Activated naive CD8-positive, alpha-beta T cell treated with anti-CD3 and anti-CD28 coated beads, Interleukin-2, amount 50 U/mL, for 24 hours (primary cell): Measurements from ENCODE around the gene CNIH1.

ENCODE experiments used
- ATAC-seq: fragments of 150-1000 bp; cut with Tn5 transposase; one replicate; pipeline ENCODE4 v1.10.0; 2021
- DNase-seq: peaks from one replicate; pipeline ENCODE4 v3.0.0; 2021
- H3K27ac Mint-ChIP-seq: one replicate; pipeline ENCODE4 v1.8.0; 2021; ENCODE audit warnings: mild to moderate bottlenecking, mixed read lengths
- H3K27me3 Mint-ChIP-seq: one replicate; pipeline ENCODE4 v1.8.0; 2021; ENCODE audit warnings: mixed read lengths
- H3K36me3 Mint-ChIP-seq: one replicate; pipeline ENCODE4 v1.8.0; 2021; ENCODE audit warnings: low read depth, mixed read lengths
- H3K4me1 Mint-ChIP-seq: one replicate; pipeline ENCODE4 v1.8.0; 2021; ENCODE audit warnings: mixed read lengths
- H3K4me3 Mint-ChIP-seq: one replicate; pipeline ENCODE4 v1.8.0; 2021; ENCODE audit warnings: mild to moderate bottlenecking, moderate library complexity, mixed read lengths
- H3K9me3 Mint-ChIP-seq: one replicate; pipeline ENCODE4 v1.8.0; 2021; ENCODE audit warnings: mixed read lengths

CNIH1 gene

GRCh38 chr14:54440873-54441868 is at the start of gene CNIH1:
Gene CNIH1 (minus strand): TSS chr14:54441374. CDS start chr14:54441327, 47 bp downstream.
- Mint-ChIP-seq H3K4me1 (peaks cover 58% of the 10 kb centered on the region), H3K27ac (peak within 1 kb of the TSS; percentile 98), H3K27me3 (peaks cover 2% of the 10 kb centered on the region), H3K9me3 (no peaks in the 10 kb centered on the region), H3K4me3 (peak within 1 kb of the TSS; percentile 92), H3K36me3 (peaks cover 21% of the 10 kb centered on the region)
- ATAC-seq (peak; percentile 92), DNase-seq (peak; percentile 96)

DNA sequence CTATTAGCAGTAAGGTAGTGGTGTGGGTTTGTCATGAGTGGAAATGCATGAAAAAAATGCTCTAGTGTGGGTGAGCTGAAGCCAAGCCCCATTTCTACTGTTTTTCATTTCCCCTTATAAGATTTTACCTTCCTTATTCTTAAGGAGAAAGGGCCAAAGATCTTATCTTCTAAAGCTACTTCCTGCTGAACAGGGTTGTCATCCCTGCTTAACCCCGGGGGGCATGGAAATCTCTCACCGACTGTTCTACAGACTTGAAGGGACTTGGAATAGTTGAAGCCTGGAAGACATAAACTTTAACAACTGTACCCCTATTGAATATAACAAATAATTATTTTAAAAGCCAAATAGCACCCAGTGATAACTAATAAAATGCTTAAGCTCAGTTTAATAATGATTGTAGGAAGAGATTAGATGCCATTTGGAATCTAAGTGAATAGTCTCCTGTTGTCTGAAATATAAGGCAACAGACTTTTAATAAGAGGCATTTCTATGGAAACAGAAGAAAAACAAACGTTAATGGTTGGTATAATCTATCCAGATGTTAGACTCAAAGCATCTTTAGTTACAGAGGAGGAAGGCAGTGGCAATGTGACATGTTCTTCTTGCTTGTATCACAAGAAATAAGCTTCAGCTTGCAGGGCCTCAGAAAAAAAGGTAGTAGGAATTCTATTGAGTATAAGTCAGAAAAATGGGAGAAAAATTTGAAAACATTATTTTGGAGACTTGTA is 49.4 kb upstream of the CNIH1 start:
- Mint-ChIP-seq H3K27ac (no peak overlapping the region), H3K4me1 (peaks cover 38% of the 10 kb centered on the region), H3K4me3 (no peak overlapping the region), H3K27me3 (peaks cover 4% of the 10 kb centered on the region), H3K36me3 (peaks cover 11% of the 10 kb centered on the region), H3K9me3 (no peaks in the 10 kb centered on the region)
- no peak for DNase-seq
- ATAC-seq = no peak

GRCh38 chr14:54489731-54490444 is 48.7 kb upstream of the CNIH1 start:
- Mint-ChIP-seq H3K27ac (peak overlapping the region; percentile 91), H3K4me1 (peaks cover 45% of the 10 kb centered on the region), H3K36me3 (peaks cover 11% of the 10 kb centered on the region), H3K27me3 (peaks cover 4% of the 10 kb centered on the region), H3K4me3 (peak overlapping the region; percentile 89), H3K9me3 (no peaks in the 10 kb centered on the region)
- ATAC-seq (no peak), DNase-seq (no peak)

- Mint-ChIP-seq H3K9me3 (no peaks in the 10 kb centered on the region), H3K4me3 (peak overlapping the region; percentile 89), H3K36me3 (peaks cover 13% of the 10 kb centered on the region), H3K4me1 (peaks cover 51% of the 10 kb centered on the region), H3K27ac (peak overlapping the region; percentile 91), H3K27me3 (peaks cover 4% of the 10 kb centered on the region)
- DNase-seq (no peak), ATAC-seq (peak; percentile 7)
These were observed 48.1 kb upstream of the CNIH1 start for GRCh38 chr14:54489318-54489683.

- H3K36me3 Mint-ChIP-seq = peaks cover 13% of the 10 kb centered on the region
- H3K4me3 Mint-ChIP-seq = peak within 1 kb of the TSS; percentile 89
- peaks cover 55% of the 10 kb centered on the region for H3K4me1 Mint-ChIP-seq
- peaks cover 4% of the 10 kb centered on the region for H3K27me3 Mint-ChIP-seq
- DNase-seq = peak; percentile 89
- peak; percentile 94 for ATAC-seq
- H3K9me3 Mint-ChIP-seq = no peaks in the 10 kb centered on the region
- H3K27ac Mint-ChIP-seq = peak within 1 kb of the TSS; percentile 92
These were observed 47.6 kb upstream of the CNIH1 start, which contains the start of gene GMFB for GRCh38 chr14:54488646-54489317. Gene GMFB (minus strand): TSS chr14:54488980. CDS start chr14:54488927, 53 bp downstream.

- no peak for DNase-seq
- H3K27me3 Mint-ChIP-seq = peaks cover 4% of the 10 kb centered on the region
- peak overlapping the region; percentile 92 for H3K27ac Mint-ChIP-seq
- peak overlapping the region; percentile 89 for H3K4me3 Mint-ChIP-seq
- peaks cover 17% of the 10 kb centered on the region for H3K36me3 Mint-ChIP-seq
- peak; percentile 30 for ATAC-seq
- H3K4me1 Mint-ChIP-seq = peaks cover 60% of the 10 kb centered on the region
- no peaks in the 10 kb centered on the region for H3K9me3 Mint-ChIP-seq
These were observed 47.1 kb upstream of the CNIH1 start for GRCh38 chr14:54488318-54488645.

- Mint-ChIP-seq H3K4me3 (peak overlapping the region; percentile 89), H3K27me3 (peaks cover 4% of the 10 kb centered on the region), H3K9me3 (no peaks in the 10 kb centered on the region), H3K27ac (peak overlapping the region; percentile 92), H3K36me3 (peaks cover 22% of the 10 kb centered on the region), H3K4me1 (peaks cover 65% of the 10 kb centered on the region)
- DNase-seq = no peak
- ATAC-seq = no peak
These were observed 46.6 kb upstream of the CNIH1 start for GRCh38 chr14:54487771-54488170.

DNA sequence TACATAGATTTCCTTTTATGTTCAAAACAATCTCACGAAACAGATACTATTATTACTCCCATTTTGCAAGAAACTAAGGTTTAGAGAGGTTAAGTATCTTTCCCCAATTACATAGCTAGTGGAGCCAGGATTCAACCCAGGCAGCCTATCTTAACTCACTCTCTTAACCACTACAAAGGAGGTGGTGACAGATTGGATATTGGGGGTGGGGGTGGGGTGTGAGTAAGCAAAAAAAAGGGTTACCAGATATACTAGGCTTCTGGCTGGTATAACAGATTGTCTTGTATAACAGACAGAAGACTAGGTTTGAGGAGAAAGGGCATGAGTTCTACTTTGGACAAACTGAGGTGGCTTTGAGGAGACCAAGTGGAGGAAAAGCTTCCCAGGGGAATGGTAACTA is 45.5 kb upstream of the CNIH1 start:
- H3K36me3 Mint-ChIP-seq = peaks cover 30% of the 10 kb centered on the region
- ATAC-seq (no peak), DNase-seq (no peak)
- peaks cover 68% of the 10 kb centered on the region for H3K4me1 Mint-ChIP-seq
- peak overlapping the region; percentile 89 for H3K4me3 Mint-ChIP-seq
- no peaks in the 10 kb centered on the region for H3K9me3 Mint-ChIP-seq
- H3K27ac Mint-ChIP-seq = peak overlapping the region; percentile 69
- peaks cover 4% of the 10 kb centered on the region for H3K27me3 Mint-ChIP-seq

GRCh38 chr14:54483846-54484245 is 42.7 kb upstream of the CNIH1 start:
- Mint-ChIP-seq H3K27me3 (peaks cover under 1% of the 10 kb centered on the region), H3K36me3 (peaks cover 42% of the 10 kb centered on the region), H3K27ac (peak overlapping the region; percentile 57), H3K4me1 (peaks cover 54% of the 10 kb centered on the region), H3K9me3 (no peaks in the 10 kb centered on the region), H3K4me3 (peak overlapping the region; percentile 48)
- no peak for ATAC-seq
- no peak for DNase-seq

GRCh38 chr14:54483073-54483745 is 42.0 kb upstream of the CNIH1 start:
- Mint-ChIP-seq H3K27me3 (no peaks in the 10 kb centered on the region), H3K27ac (peak overlapping the region; percentile 72), H3K9me3 (no peaks in the 10 kb centered on the region), H3K4me1 (peaks cover 53% of the 10 kb centered on the region), H3K36me3 (peaks cover 44% of the 10 kb centered on the region), H3K4me3 (peak overlapping the region; percentile 48)
- DNase-seq = no peak
- ATAC-seq = peak; percentile 52

DNA sequence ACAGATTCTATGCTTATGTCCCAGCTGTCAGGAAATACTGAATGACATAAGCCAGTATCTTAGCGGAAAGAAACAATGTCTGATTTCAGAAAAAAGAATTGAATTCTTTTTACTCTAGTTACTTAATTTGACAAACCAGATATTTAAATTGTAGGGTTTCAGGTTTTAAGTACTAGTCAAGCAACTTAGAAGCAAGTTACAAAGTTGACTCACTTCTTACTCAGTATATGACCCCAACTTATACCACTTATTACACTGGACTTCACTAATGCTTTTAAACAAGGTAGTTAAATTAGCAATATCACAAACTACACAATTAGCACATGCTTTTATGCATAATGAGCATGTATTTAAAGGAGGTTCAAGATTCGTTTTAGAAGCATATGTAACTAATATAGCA is 40.5 kb upstream of the CNIH1 start:
- Mint-ChIP-seq H3K9me3 (no peaks in the 10 kb centered on the region), H3K4me1 (peaks cover 50% of the 10 kb centered on the region), H3K36me3 (peaks cover 49% of the 10 kb centered on the region), H3K27me3 (no peaks in the 10 kb centered on the region), H3K4me3 (no peak overlapping the region), H3K27ac (no peak overlapping the region)
- ATAC-seq = no peak
- no peak for DNase-seq

DNA sequence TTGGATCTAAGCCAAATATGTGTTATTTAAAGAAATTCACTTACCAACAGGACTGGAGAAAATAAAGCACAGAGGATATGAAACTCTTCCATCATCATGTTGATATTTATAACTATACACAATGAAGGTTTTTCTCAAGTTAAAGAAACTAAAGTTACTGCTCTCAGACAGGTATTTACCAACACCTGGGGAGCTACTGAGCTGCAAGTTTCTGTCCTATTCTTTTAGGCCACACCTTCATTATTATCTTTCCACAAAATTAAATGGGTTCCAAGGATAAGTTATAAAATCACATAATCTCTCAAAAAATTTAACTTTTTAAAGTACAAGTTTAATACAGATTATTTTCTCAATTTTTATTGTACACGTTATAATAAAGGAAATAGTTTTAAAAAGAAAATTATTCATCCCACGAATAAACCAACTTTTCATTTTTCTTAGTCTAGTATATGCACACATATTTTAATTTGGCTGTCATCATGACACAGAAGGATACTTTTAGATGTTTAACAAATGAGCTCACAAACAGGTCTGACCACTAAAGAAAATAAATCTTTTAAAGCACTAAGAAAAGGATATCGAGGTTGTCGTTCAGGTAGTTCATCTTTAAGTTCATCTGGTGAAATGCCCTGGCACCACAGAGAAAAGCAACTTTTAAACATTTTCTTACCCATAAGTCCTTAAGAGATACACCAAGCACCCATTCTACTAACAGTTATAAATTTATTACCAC is 39.8 kb upstream of the CNIH1 start:
- Mint-ChIP-seq H3K4me1 (peaks cover 49% of the 10 kb centered on the region), H3K27me3 (no peaks in the 10 kb centered on the region), H3K27ac (no peak overlapping the region), H3K9me3 (no peaks in the 10 kb centered on the region), H3K4me3 (no peak overlapping the region), H3K36me3 (peaks cover 47% of the 10 kb centered on the region)
- DNase-seq (no peak), ATAC-seq (no peak)

DNA sequence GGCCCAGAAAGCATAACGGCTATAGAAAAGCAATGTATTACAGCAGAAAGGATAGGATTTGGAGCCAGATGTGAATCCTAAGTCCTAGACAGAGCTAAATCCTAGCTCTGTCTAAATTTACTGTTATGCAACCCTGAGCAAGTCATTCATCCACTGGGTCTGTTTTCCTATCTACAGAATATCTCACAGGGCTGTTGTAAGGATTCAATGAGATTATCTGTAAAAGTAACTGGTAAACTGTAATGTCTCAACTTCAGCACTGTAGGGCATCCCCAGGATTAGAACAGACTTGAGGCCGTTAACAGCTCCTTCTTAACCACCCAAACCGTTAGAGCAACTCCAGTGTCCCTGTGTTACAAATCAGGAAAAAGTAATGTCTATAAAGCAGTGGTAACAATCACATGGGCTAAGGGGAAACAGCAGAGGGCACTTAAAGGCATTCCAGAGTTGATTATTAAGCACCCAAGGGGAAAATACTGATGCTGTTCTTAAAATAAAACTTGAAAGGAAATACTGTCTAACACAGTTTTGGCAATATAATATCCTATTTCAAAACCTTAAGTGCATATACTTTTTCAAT is 37.6 kb upstream of the CNIH1 start:
- H3K27ac Mint-ChIP-seq = no peak overlapping the region
- H3K4me3 Mint-ChIP-seq = no peak overlapping the region
- DNase-seq = no peak
- no peaks in the 10 kb centered on the region for H3K9me3 Mint-ChIP-seq
- peaks cover 30% of the 10 kb centered on the region for H3K4me1 Mint-ChIP-seq
- H3K36me3 Mint-ChIP-seq = peaks cover 55% of the 10 kb centered on the region
- no peak for ATAC-seq
- no peaks in the 10 kb centered on the region for H3K27me3 Mint-ChIP-seq
